HG02571 (cell line): ENCODE measurements around the gene CHCHD6.

Experiments
- ATAC-seq: cut with Tn5 transposase; IDR thresholded peaks from one replicate; pipeline ENCODE4 v1.9.1; 2021; ENCODE audit warnings: mild to moderate bottlenecking, moderate library complexity; ENCODE audit not compliant: unreplicated experiment

CHCHD6 gene

DNA sequence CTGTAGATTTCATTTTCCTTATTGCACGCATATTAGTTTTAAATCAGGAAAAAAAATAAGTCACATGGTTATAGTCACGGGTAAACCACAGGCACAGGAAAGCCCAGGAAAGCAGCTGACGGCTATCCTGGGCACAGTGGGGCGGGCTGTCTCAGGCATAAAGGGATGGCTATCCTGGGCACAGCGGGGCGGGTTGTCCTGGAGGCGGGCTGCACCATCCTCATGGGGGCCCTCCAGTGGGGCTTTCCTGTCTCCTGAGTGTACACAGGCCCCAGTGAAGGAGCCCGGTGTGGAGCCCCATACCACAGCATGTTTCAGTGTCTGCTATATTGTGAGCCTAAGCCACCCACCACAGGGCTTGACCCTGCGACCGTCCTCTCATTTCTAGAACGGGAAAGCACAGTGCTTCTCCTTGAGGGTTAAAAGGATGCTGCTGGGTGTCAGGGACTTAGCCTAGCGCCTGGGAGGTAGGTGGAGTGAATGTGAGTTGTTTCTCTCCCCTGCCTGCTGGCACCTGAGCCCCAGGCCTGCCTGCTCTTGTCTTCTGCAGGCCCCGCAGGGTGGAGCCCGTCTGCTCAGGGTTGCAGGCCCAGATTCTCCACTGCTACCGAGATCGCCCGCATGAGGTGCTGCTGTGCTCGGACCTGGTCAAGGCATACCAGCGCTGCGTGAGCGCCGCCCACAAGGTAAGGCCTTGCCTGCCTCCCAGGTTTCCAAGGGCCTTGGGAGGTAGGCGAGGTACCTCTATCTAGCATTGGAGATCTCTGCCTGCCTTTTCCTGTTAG is 253.0 kb downstream of the CHCHD6 start:
- ATAC-seq = no peak

DNA sequence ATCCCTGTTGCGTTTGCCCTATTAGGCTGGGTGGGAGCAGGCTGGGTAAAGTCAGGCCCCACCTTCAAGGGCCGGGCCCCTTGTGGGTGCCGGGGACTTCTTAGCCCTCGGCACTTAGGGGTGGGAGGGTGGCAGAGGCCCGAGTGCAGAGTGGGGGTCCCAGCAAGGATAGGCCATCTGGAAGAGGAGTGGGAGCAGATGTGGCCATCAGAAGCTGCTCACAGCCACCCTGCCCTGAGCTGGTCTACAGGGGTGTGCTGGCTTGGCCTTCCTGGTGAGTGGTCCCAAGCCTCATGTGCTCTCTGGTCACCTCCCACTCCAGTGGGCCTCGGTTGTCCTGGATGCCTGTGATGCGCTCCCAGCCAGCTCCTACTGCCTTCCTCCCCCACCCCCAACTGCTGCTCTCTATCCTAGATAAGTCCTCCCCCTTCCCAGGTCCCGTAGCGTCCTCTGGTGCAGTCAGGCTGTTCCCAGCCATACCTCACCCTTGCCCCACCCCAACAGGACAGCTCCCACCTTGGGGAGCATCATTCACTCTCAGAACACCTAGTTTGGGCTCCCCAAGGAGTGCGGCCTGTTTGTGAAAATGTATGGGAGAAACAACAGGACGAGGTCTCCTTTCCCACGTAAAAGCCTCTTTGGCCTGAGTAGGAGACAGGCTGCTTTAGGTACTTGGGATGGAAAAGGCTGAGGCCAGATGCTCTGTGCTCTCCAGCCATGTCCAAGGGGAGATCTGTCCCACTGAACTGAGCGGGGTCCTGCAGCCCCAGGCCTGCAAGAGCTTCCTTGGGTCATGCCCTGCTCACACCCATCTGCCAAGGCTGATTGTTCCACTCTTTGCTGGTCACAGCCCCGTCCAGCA is 254.0 kb downstream of the CHCHD6 start:
- ATAC-seq = no peak

DNA sequence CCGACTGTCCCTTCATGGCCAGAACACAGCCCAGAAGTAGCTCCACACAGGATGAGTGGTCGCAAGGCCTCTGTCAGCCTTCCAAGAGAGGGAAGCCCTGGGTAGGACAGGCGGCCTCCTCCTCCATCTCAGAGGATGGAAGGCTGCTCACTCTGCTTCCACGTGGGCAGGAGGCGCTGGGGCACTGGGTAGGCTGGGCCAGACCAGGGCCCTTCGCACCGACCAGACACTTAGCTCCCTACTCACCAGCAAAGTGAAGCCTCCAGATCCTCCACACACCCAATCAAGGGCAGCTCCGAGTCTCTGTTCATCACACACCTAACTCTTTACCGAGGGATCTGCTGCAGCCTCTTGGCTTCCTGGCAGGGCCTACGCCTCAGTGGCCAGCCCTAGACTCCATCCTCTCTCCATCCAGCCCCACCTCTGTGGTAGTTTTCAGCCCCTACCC is 254.6 kb downstream of the CHCHD6 start:
- ATAC-seq = no peak

DNA sequence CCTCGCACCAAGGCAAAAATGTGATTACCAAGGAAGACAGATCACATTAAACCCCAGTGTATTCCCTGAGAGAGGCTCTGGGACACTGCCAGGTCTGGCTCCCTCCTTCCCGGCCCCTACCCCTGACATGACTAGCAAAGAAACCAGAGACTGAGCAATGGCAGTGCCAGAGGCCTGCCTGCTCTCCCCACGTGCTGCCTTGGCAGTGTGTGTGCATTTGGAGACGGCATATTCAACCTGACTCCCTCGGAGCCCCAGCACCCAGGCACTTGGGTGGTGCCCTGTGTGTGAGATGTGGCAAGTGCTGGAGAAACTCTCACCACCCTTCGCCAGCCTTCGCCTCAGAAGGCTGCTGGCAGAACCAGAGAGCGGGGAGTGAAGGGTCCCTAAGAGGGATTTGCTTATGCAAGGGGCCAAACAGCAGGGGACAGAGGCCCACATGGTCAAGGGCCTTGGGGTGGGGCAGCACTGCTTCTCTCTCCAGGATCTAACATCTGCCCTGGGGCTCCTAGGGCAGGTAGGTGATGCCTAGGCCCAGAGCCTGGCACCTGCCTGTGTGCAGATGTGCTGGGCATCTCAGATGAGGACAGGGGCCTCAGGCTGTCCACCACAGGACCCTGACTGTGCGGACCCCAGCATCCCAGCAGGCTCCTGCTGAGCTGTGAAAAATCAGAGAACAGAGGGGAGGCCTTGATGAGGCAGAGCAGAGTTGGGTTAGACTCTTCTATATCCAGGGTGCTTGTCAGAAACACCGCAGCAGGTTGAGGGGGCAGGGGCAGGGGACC is 255.3 kb downstream of the CHCHD6 start:
- ATAC-seq = no peak

DNA sequence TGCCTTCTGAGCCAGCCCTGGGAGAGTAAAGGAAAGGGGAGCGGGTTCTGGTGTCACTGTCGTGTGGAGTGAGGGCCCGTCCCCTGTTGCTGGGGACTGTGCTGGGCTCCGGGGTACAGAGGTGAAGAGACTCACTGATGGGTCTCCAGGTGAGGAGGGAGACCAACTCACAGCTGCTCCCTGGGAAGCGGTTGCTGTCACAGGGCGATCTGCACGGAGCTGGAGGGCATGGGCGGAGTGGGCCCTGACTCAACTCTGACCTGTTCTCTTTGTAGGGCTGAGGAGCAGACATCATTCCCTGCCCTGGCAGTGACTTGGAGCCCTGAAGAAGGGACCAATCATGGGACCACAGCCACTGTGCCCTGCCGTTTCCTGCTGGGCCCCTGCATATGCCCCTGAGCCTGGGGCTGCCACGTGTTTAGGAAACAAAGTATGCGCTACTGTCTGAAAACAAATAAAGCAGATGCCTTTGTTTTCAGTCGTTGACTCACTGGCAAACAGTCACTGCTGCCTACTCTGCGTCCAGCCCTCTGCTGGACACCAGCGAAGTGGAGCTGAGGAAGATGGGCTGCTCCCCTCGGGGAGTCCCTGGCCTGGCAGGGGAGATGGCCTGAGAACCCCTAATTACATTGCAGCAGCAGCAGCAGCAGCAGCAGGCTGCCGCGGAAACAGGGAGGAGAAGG is 256.0 kb downstream of the CHCHD6 start:
- no peak for ATAC-seq

DNA sequence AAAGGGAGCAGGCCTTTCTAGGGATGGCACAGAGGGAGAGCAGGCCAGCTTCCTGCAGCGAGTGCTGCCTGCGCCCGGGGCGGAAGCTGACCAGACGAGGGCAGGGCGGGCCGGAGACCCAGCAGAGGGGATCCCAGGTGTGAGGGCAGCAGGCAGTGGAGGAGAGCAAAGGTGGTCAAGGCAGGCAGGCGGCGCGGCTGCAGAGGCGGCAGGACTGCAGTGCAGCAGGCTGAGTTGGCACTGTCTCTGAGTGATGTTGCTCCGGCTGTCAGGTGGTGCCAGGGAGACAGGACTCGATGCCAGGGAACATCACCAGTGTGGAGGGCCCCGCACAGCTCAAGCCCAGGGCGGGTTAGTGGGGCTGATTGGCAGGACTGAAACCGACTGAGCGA is 256.6 kb downstream of the CHCHD6 start:
- no peak for ATAC-seq

DNA sequence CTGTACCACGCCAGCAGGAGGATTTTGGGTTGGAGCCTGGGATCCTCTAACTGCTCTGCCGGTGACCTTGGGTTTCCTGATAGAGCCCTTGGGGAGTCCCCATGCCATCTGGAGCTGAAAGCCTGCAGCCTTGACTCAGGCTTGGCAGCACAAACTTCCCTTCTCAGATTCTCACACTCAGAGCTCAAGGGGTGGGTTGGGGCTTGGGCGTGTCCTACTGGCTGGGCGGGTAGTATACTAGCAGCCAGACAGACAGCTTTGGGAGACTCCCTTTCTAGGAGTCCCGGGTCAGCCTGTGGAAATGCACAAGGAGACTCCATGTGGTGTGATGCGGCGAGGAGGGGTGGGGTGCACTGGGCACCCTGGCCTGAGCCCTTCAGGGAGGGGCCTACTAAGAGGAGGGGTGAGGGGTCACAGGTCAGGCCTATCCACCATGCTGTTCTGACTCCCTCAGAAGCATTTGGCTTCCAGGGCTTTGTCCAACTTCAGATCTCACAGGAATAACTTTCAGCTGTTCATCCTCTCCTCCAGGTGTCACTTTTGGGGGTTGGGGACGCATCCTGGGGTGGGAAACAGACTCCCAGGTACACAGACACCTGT is 257.3 kb downstream of the CHCHD6 start:
- ATAC-seq = peak; percentile 56

DNA sequence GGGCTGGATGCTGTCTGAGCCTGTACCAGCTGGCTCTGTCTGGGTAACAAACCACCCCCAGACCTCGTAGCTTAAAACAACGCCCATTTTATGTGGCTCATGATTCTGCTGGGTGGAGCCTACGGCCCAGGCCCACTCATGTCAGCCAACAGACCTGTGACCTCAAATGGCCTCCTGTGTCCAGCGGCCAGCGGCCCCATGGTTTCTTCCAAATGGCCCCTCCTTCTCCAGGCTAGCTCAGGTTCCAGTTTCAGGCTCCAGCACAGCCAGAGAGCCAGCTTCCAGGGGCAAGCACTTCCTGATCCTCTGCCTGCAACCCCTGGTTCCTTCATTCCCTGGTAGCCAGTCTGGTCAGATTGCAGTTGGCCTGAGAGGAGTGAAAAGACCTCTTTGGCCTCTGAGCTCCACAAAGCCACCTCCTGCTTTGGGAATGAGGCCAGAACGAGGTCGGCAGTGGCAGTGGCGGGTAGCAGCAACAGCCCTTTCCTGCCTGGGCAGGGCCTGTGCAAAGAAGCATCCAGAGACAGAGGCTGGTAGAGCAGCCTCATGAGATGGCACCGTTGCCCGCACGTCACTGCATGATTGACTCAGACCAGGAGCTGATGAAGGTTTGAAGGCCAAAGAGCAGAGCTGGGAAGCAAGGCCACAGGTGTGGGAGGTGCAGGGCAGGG is 257.9 kb downstream of the CHCHD6 start:
- ATAC-seq = no peak

DNA sequence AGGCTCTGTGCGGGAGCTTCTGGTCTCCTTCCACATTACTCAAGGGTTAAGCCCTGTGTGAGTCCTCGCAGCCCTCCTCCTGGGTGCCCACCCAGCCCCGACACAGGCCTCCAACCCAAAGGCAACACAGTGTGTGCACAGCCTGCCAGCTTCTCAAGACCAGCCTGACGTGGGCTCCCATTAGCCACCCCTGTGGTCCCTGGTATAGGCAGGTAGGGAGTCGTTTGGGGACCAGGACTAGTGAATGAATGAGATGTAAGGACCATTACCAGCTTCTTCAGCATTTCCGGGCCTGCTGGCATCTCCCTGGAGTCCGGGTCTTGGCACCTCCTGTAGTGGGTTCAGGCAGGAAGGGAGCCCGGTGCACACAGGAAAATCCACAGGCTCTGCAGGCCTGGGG is 258.7 kb downstream of the CHCHD6 start:
- no peak for ATAC-seq

DNA sequence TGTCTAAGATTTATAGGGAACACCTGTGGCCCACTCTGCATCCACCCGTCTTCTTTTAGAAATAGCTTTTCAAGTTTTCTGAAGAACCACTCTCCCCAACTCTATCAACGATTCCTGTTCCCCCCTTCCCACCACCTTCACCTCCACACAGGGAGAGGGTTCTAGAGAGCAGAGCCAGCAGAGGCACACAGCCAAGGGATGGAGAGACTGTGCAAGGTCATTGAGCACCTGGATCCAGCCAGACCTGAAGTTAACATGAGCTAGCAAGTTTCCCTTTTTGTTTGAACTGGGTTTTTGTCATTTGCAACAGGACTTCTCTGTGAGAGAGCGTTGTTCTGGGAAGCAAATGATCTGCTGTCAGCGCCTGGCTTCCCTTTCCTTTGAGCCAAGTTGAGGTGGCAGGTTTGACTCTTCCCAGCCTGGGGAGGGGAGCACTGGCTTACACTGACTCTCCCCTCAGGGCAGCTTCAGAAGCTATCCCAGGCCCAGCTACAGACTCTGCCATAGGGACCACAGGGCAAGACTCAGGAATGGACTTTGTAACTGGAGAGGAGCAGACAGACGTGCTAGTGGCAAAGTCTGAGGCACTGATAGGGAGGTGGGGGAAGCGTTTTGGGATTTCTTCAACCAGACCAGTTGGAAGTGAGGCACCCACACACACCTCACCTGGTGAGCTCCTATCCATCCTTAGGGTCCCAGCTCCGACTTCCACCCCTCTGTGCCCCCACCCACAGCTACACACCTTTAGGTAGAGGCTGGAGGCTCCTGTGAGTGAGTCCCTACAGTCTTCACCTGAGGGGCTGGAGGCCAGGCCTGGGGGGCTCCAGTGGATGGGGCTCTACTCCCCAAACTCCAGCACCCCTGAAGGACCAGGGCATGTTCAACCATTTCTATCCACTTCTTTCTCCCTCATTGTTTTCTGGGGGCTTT is 259.5 kb downstream of the CHCHD6 start:
- no peak for ATAC-seq

DNA sequence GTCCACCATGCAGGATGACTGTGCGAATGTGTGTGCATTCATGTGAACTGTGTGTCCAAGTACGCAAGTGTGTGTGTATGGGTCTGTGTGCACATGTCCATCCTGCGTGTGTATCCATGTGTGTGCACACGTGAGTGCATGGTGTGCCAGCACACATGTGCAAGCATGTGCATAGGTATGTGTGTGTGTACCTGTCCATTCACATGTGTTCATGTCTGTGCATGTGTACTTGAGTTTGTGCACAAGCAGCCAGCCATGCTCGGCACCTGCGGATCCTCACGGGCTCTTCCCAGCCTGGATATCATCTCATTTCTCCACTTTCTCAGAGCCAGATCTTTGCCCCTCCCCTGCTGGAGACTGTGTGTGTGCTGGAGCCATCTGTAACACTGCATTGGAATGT is 260.2 kb downstream of the CHCHD6 start:
- ATAC-seq = no peak

DNA sequence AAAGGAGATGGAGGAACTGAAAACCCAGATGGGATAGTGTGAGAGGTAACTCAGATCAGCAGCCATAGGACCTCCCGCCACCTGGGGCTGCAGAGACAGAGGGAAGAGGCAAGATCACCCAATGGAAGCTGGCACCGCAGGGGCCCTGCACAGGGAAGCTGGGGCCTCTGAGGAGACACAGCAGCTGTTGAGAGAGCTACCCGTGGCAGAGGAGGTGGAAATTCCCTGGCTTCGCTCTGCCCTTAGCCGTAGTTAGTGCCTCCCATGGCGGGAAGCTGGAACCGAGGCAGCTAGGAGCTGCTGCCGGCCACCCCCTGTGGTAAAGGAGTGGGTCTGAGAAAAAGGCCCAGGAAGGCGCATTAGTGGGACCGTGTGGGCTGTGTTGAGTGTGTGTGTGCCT is 260.9 kb downstream of the CHCHD6 start:
- no peak for ATAC-seq

DNA sequence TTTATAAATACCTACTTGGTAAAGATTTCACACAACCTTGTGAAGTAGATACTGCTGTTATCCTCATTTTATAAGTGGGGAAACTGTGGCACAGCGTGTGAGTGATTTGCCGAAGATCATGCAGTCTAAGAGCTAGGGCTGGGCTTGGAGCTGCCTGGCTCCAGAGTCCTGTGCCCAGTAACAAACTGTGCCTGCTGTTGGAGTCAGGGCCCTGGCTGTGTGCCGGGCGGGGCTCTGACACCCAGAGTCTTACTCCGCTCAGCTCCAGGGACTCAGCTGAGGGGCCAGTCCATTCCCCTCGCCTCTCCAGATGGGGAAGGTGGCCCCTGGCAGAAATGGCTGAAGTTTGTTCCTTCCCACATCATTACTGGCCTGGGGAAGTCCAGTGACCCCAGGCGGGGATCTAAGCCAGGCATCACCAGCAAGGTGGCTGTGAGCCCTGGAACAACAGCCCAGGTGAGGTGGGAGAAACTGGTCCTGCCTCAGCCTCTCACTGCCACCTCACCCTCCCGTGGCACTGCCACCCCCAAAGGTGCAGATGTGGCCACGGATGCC is 261.6 kb downstream of the CHCHD6 start:
- ATAC-seq = no peak

DNA sequence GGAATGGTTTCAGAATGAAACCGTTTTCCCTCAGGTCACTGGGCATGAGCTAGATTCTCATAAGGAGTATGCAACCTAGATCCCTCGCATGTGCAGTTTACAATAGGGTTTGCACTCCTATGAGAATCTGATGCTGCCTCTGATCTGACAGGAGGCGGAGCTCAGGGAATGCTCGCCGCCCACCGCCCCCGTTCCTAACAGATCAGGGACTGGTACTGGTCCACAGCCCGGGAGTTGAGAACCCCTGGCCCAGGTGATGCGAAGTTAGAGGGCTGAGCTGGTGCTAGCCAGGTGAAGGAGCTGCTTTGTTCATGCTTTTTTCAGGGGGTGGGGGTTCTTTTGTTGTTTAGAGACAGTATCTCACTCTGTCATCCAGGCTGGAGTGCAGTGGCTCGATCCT is 263.3 kb downstream of the CHCHD6 start:
- ATAC-seq = no peak

DNA sequence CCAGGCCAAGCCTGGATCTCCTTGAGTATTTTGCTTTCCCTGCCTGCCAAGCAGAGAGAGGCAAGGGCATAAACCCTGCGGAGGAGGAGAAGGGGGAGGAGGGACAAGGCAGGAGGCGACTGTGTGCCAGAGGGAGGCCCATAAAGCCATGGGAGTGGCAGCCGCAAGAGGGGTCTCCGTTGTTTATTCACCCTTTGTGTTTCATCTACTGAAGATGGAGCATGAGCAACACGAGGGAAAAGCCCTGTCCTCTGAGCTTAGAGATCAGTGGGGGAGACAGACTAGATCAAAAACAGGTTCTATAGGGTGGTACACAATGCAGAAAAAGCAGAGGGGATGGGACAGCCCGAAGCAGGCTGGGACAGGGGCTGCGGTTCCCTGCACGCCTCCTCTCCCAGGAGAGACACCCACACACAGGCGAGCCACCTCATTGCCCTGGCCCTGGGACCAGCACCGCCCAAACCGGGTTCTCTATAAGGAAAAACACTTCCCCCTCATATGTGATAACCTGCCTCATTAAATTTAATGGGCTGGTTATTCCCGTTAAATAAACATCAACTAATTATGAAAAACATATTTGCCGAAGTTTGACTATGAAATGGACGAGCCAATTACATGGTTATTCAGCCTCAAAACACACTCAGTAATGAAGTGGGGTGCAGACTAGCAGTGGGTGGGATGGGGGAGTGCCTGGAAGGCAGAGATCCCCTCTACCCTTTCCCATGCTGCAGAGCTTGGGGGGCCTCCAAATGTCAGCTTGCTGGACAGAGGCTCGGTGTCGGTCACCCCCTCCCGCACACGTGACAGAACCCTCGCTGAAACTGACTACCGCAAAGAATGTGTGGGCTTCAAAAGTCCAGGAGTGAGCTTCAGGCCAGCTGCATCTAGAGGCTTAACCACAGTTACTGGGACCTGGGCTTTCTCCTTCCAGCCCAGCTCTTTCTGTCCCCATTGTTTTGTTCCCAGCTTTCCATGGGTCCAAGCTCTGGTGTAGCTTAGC is 264.7 kb downstream of the CHCHD6 start:
- ATAC-seq = no peak

DNA sequence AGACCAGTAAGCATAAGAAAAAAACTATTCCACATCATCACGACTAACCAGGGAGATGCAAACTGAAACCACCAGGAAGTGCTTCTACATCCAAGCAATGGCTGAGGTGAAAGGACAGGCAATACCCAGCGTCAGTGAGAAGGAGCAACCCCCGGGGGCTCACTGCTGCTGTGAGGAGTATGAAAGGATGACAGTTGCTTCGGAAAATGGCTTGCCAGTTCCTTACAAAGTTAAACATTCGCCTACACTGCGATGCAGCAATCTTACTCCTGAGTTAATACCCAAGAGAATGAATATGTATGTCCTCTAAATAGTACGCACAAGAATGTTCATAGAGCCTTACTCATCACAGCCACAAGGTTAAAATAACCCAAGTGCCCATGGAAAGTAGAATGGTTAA is 265.5 kb downstream of the CHCHD6 start:
- ATAC-seq = no peak

DNA sequence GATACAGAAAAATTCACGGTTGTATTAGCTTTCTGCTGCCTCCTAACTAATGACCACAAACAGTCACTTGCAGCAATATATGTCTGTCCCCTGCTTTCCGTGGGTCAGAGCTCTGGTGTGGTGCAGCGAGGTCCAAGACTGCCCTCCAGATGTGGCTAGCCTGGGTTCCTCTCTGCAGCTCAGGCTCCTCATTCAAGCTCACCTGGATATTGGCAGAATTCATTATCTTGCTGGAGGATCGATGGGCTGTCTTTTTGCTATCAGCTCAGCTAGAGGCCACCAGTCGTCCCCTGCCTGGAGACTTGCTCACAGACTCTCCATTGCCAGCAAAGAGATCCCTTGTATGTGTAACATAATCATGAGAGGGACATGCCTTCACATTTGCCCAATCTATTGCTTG is 266.1 kb downstream of the CHCHD6 start:
- ATAC-seq = no peak
